ENCODE results near the gene SCMH1.

DNA sequence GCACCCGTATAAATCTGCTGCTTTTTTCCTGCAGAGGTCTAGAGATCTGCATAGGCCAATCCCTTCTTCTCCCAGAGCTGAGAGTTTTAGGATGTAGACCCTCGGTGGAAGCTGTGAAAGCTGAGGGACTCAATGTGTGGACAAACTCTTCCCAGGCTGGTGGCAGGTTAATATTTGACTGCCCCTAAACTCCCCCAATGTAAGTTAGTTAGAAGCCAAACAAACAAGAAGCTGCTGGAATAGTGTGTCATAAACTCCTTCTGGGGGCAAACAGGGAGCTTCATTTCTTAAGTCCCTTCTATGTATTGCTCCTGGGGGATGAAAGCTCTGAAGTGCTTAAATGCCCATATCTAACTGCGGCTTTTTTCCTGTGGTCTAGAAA, 72.3 kb downstream of the SCMH1 start:
- TF ChIP-seq POLR2A (IDR thresholded peaks at IDR 0.05; ENCODE audit: low read depth, low read length) (no peak), POLR2AphosphoS5 (IDR thresholded peaks at IDR 0.05; ENCODE audit: low read depth, low read length) (no peak), TAF1 (IDR thresholded peaks at IDR 0.05; ENCODE audit: borderline replicate concordance, low read depth, low read length) (no peak)
